HG02588 (cell line): ENCODE measurements around the gene NNMT.
"Not testable (repeated sequence)": the region's sequence is repeated elsewhere in the genome, so short reads cannot be mapped to it uniquely, and the experiment has no call there.

Source experiments
- ATAC-seq: cut with Tn5 transposase; IDR thresholded peaks from one replicate; pipeline ENCODE4 v1.9.1; 2021; ENCODE audit warnings: mild to moderate bottlenecking, moderate library complexity; ENCODE audit not compliant: unreplicated experiment

Gene NNMT

DNA sequence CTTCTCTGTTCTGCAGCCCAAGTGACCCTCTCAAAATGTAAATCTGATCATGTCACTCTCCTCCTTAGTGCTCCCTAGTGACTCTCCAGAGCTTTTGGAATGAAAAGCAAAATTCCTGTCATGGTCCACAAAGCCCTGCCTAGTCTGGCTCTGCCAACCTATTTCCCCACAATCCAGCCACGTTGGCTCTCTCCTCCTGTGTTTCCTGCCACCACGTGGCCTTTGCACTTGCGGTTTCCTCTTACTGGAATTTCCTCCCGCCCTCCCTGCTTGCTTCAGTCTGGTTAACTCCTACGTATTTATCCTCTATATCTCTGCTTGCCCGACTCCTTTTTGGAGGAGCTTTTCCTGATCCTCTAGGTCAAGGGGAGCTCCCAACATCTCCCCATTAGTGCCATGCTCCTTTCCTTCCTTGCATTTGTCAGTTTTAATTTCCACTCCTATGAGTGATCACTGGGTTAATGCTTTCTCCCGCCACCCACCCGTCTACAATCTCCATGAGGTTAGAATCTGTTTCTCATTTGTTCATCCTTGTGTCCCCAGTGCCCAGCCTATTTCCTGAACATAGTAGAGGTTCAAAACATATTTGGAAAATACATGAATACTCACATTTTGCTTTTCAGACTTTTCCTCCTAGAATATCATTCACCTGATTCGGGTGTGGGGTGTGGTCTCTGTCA, 11.5 kb downstream of the NNMT start:
- no peak for ATAC-seq

DNA sequence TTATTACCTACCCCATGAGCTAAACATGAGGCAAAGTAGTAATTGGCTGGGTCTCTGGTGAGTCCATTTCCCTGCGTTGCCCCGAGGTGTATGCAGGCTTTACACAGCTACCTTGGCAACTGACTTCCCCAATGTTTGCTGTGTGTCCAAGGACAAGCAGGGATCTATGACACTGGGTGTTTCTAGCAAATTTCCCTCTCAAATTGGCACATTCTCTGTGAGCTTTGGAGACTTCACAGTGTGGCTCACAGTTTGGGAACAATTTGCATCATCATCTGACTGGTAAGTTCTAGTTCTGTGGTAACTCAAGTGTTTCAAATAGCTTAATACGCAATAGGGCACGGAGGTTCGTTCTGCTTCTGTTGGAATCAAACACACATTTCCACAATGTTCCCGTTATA, 12.5 kb downstream of the NNMT start:
- ATAC-seq: no peak

DNA sequence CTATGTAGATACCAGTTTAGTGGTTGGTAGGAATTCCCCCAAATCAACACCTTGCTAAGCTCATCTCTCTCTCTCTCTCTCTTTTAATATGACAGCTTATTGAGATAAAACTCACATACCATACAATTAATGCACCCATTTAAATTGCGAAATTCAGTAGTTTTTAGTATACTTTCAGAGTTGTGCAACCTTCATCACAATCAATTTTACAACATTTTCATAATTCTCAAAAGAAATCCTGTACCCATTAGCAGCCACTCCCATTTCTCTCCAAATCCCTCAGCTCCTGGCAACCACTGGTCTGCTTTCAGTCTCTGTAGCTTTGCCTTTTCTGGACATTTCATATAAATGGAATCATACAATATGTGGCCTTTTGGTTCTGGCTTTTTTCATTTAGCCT, 13.3 kb downstream of the NNMT start:
- ATAC-seq: no peak

DNA sequence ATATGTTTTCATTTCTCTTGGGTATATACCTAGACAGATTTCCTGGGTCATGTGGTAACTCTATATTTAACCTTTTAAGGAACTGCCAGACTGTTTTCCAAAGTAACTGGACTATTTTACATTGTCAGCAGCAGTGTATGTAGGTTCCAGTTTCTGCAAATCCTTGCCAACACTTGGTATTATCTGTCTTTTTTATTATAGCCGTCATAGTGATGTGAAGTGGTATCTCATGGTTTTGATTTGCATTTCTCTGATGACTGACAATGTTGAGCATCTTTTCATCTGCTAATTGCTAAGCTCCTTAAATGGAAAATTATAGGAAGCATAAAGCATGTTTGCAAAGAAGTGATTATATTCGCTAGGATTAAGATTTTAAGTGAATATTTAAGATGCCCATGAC, 13.9 kb downstream of the NNMT start:
- no peak for ATAC-seq

DNA sequence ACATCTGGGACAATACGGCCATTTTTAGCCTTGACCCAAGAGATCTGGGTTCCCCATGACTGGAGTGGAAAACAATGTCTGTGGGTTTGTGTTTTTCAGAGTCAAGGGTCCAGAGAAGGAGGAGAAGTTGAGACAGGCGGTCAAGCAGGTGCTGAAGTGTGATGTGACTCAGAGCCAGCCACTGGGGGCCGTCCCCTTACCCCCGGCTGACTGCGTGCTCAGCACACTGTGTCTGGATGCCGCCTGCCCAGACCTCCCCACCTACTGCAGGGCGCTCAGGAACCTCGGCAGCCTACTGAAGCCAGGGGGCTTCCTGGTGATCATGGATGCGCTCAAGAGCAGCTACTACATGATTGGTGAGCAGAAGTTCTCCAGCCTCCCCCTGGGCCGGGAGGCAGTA, 15.7 kb downstream of the NNMT start:
- no peak for ATAC-seq

DNA sequence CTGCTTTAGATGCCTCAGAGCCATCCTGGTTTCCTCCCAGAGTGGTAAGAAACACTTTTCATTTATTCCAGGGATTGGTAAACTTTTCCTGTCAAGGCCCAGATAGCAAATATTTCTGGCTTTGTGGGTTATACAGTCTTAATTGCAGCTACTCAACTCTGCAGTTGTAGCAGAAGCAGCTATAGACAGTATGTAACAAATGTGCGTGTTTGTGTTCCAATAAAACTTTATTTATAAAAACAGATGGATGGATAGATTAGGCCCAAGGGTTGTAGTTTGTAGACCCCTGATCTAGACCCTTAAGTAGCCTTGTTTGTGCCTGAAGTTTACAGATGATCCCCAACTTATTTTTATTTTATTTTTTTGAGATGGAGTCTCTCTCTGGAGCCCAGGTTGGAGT, 17.9 kb downstream of the NNMT start:
- ATAC-seq: no peak

DNA sequence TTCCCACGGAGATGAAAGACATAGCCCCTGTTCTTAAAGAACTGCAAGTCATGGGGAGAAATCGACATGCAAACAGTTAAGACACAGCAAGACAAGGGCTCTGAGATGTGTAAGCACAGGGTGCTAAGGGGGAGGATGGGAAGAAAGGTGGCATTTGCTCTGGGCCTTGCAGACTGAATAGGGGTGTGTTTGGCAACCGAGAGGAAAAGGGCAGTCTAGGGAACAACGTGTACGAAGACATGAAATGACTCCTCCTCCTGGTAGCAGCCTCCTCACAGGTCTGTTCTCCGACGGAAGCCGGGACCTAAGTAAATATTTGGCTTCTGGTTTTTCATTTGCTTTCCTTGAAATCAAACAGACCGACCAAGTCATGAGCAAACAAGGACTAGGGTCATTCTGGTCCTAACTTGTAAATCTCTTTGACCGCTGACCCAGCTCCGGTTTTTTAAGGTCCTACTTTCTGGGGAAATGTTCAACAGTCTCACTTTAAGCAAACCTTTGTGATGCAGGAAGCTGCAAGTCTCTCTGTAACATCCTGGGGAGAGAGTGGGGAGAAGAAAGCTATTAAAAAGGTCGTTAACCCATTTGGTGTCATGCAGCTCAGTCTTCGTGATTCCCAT, 19.7 kb downstream of the NNMT start:
- ATAC-seq: no peak

DNA sequence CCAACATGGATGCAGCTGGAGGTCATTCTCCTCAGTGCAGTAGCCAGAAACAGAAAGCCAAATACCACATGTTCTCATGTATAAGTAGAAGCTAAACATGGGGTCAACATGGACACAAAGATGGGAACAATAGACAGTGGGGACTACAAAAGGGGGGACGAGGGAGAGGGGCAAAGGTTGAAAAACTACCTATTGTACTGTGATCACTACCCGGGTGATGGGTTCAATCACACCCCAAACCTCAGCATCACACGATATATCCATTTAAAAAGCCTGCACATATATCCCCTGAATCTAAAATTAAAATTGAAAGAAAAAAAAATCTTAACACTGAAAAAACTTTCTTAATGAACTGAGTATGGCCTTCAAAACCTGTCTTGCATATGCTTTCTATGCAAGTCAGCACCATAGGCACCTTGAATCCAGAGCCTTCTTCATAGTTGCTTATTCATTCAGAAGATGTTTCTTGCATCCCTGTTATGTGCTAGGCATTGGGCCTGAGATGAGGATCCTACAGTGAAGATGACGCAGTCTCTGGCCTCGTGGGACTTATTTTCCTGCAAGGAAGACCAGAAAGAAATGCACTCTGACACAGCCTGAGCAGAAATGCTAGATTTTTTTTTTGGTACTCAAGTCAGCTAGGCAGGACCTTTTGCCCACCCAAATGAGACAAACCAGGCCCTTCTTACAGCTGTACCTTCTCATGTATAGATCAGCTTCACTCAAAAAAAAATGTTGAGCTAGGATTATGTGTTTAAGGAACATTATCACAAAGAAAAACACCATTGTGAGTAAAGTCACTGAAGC, 21.0 kb downstream of the NNMT start:
- ATAC-seq: no peak

- no peak for ATAC-seq
Measured at GRCh38 chr11:114317787-114318137, 21.6 kb downstream of the NNMT start.

DNA sequence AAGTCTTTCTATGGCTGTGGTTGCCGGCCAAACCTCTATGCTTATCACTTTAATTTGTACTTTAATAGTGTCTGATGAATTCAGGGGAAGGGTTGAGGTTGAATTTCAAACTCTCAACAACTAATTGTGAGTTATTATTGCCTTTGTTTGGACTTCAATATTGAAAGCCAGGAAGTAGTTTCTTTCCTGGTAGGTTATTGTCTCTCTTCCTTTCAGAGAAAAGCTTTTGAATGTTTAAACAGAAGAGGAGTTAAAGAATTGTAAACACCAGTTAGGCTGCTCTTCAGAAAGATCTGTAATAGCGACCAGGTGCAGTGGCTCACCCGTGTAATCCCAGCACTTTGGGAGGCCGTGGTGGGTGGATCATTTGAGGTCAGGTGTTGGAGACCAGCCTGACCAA, 22.2 kb downstream of the NNMT start:
- ATAC-seq: no peak

DNA sequence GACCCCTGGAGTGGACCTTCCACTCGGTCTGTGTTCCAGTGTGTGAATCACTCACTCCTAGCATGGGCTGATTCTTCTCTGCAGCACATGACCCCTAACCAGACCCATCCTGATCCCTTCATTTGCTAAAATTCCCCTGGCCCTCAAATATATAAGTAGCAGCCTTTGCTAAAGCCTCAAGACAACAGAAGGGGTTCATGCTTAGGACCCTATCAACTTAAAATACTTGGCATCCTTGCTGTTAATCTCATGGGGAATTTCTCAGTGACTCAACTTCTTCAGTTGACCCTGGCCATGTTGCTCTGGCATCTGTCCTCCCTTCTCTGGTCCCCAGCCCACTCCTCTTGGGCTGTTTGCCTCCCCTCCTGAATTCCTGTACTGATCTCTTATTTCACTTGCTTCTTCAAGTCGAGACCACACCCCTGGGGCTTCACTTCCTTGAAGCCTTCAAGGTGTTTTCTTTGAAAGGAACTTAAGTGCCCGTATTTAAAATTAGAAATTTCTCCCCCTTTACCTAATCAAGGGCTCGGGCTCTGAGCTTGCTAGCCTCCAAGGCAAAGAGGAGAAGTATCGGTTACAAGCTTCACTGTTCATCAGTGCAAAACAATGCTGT, 23.6 kb downstream of the NNMT start:
- ATAC-seq: no peak

DNA sequence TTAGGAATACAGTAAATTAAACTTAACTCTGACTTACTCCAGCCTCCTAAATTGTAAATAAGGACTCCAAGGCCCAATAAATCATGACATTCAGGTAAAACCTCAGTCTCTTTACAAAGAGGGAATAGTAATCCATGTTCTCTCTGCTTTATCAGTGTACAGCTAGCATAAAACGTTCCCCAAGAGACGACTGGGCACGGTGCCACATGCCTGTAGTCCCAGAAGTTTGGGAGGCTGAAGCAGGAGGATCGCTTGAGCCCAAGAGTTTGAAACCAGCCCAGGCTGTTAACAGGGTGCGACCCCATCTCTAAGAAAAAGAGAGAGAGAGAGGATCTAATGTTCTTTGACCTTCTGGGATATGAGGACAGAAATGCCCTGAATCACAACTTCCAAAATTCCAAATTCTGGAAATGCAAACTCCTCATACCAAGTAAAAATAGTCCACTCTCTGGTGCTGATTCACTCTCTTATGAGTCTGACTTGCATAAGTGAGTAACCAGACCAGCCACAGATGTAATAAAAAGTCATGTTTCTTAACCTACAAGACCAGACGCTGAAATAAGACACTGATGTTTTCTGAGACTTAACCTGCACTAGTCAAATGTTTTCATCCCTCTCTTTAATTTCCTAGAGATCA, 25.5 kb downstream of the NNMT start:
- no peak for ATAC-seq

DNA sequence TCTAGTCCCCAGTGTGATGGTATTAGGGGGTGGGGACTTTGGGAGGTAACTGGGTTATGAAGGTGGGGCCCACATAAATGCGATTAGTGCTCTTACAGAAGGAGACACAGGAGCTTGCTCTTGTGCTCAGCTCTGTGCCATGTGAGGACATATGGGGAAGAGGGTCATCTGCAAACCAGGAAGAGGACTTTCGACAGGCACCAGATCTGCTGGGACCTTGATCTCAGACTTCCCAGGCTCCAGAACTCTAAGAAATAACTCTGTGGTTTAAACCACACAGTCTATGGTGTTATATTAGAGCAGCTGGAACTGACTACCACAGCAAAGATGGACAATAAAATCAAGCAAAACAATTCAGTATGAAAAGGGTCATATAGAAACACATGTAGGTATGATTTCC, 26.7 kb downstream of the NNMT start:
- no peak for ATAC-seq

DNA sequence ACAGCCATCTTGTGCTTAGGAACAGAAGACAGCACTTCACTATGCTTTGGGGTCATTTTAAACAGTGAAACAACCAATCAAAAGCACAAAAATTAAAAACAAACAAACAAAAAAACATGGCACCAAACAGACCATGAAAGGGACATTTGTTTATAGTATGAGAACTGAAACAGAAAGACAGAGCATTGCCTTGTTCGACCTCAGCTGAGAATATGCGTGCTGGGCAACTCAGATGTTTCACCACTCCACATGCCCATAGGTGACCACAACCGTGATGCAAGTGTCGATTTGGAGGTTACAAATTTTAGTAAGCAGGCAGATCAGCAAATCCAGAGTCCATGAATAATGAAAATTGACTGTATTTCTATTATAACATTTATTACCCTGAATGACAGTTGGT, 30.0 kb downstream of the NNMT start:
- ATAC-seq: no peak

DNA sequence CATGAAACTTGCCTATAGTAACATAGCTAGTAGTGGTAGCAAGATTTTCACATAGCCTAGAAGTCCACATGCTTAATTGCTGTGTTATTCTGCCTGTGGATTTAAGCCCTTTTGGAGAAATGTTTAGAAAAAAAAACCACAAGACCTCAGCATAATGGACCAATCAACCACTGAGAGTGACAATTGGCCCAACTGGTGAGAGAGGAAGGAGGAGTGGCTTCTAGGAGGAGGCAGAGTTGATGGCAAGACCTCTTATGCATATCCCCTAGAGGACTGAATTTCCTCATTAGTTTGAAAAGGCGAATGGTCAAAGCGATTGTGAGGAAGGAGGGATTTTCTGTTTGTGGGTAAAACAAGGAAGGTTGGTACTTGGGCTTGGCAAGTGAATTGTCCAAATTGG, 30.6 kb downstream of the NNMT start:
- ATAC-seq: no peak

- no peak for ATAC-seq
Measured at GRCh38 chr11:114330373-114330772, 34.2 kb downstream of the NNMT start.

- no peak for ATAC-seq
Measured at GRCh38 chr11:114340311-114341131, 44.3 kb downstream of the NNMT start.

DNA sequence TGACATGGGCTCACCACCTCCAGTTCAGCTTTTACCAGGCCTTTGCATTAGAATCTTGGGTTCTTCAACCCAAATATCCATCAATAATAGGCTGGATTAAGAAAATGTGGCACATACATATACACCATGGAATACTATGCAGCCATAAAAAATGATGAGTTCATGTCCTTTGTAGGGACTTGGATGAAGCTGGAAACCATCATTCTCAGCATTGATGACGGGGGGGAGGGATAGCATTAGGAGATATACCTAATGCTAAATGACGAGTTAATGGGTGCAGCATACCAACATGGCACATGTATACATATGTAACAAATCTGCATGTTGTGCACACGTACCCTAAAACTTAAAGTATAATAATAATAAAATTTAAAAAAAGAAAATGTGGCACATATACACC, 45.5 kb downstream of the NNMT start:
- not testable (repeated sequence) for ATAC-seq

- ATAC-seq: no peak
Measured at GRCh38 chr11:114342476-114342875, 46.3 kb downstream of the NNMT start.

GRCh38 chr11:114343020-114343419, 46.8 kb downstream of the NNMT start:
- ATAC-seq: no peak

GRCh38 chr11:114343493-114343892, 47.3 kb downstream of the NNMT start:
- ATAC-seq: no peak
